ENCODE data around the gene ZNF562. TPM values are rescaled to one million over a fixed set of nuclear protein-coding genes. Genes with fewer than 3 reads are reported as not detected.

Gene ZNF562
- total and polyA plus RNA-seq, 5 donors from 2014 or later = 2.0 to 13.5 (median 3.5) TPM

GRCh38 chr19:9641810-9642209 is 33.1 kb downstream of the ZNF562 start:
- no peak overlapping the region for H3K27ac ChIP-seq (ENCODE audit: insufficient read depth, low read length, poor library complexity, severe bottlenecking)
- H3K9me3 ChIP-seq (ENCODE audit: control insufficient read depth in 2 of 2, low read length in 2 of 2) = peaks cover 2 to 3% of the 10 kb centered on the region in 2 experiments
- no peak for ATAC-seq (ENCODE audit: low read depth in 2 of 2)
- Mint-ChIP-seq H3K27ac (no peak overlapping the region), H3K27me3 (no peaks in the 10 kb centered on the region), H3K4me3 (no peak overlapping the region), H3K36me3 (peaks cover 28% of the 10 kb centered on the region), H3K4me1 (peaks cover 0 to 5% (median 5%) of the 10 kb centered on the region in 4 donors), H3K9me3 (peaks cover 0 to 15% (median 6%) of the 10 kb centered on the region in 7 donors)
- H3K4me3 ChIP-seq (ENCODE audit: low read depth, low read length) = no peak overlapping the region
- DNase-seq = no peak
- no peaks in the 10 kb centered on the region for H3K36me3 ChIP-seq (ENCODE audit: control insufficient read depth, insufficient read depth, low read length)
- no peaks in the 10 kb centered on the region for H3K27me3 ChIP-seq (ENCODE audit: control insufficient read depth, insufficient read depth, low read length)
- H3K4me1 ChIP-seq (ENCODE audit: control insufficient read depth, insufficient read depth, low read length, poor library complexity, severe bottlenecking) = no peaks in the 10 kb centered on the region

- no peaks in the 10 kb centered on the region for H3K27me3 Mint-ChIP-seq
- H3K4me1 Mint-ChIP-seq = peaks cover 0 to 5% (median 3%) of the 10 kb centered on the region in 4 donors
- H3K36me3 Mint-ChIP-seq = peaks cover 25% of the 10 kb centered on the region
- H3K9me3 Mint-ChIP-seq = peaks cover 0 to 15% (median 5%) of the 10 kb centered on the region in 7 donors
- Histone ChIP-seq H3K36me3 (ENCODE audit: control insufficient read depth, insufficient read depth, low read length) (no peaks in the 10 kb centered on the region), H3K27me3 (ENCODE audit: control insufficient read depth, insufficient read depth, low read length) (no peaks in the 10 kb centered on the region), H3K4me3 (ENCODE audit: low read depth, low read length) (no peak overlapping the region), H3K4me1 (ENCODE audit: control insufficient read depth, insufficient read depth, low read length, poor library complexity, severe bottlenecking) (no peaks in the 10 kb centered on the region), H3K9me3 (ENCODE audit: control insufficient read depth in 2 of 2, low read length in 2 of 2) (peaks cover 0 to 3% of the 10 kb centered on the region in 2 experiments), H3K27ac (ENCODE audit: insufficient read depth, low read length, poor library complexity, severe bottlenecking) (no peak overlapping the region)
- H3K27ac Mint-ChIP-seq = peak overlapping the region in 1 of 3 donors; percentile 70
- DNase-seq = no peak
- ATAC-seq (ENCODE audit: low read depth in 2 of 2) = no peak
- H3K4me3 Mint-ChIP-seq = no peak overlapping the region
These were observed 33.9 kb downstream of the ZNF562 start for GRCh38 chr19:9640956-9641355.

- DNase-seq (no peak), ATAC-seq (ENCODE audit: low read depth in 2 of 2) (no peak)
- H3K36me3 ChIP-seq (ENCODE audit: control insufficient read depth, insufficient read depth, low read length) = peaks cover 10% of the 10 kb centered on the region
- peaks cover 0 to 2% (median under 1%) of the 10 kb centered on the region in 4 donors for H3K4me1 Mint-ChIP-seq
- no peak overlapping the region for H3K27ac Mint-ChIP-seq
- no peak overlapping the region for H3K4me3 Mint-ChIP-seq
- H3K36me3 Mint-ChIP-seq = peaks cover 32% of the 10 kb centered on the region
- no peak overlapping the region for H3K4me3 ChIP-seq (ENCODE audit: low read depth, low read length)
- H3K4me1 ChIP-seq (ENCODE audit: control insufficient read depth, insufficient read depth, low read length, poor library complexity, severe bottlenecking) = no peaks in the 10 kb centered on the region
- peaks cover 0 to 7% (median 2%) of the 10 kb centered on the region in 7 donors for H3K9me3 Mint-ChIP-seq
- H3K9me3 ChIP-seq (ENCODE audit: control insufficient read depth in 2 of 2, low read length in 2 of 2) = no peaks in the 10 kb centered on the region
- no peaks in the 10 kb centered on the region for H3K27me3 Mint-ChIP-seq
- H3K27me3 ChIP-seq (ENCODE audit: control insufficient read depth, insufficient read depth, low read length) = no peaks in the 10 kb centered on the region
- H3K27ac ChIP-seq (ENCODE audit: insufficient read depth, low read length, poor library complexity, severe bottlenecking) = no peak overlapping the region
These were observed 38.9 kb downstream of the ZNF562 start for GRCh38 chr19:9636018-9636417.

- Histone ChIP-seq H3K36me3 (ENCODE audit: control insufficient read depth, insufficient read depth, low read length) (no peaks in the 10 kb centered on the region), H3K27me3 (ENCODE audit: control insufficient read depth, insufficient read depth, low read length) (no peaks in the 10 kb centered on the region), H3K27ac (ENCODE audit: insufficient read depth, low read length, poor library complexity, severe bottlenecking) (no peak overlapping the region), H3K9me3 (ENCODE audit: control insufficient read depth in 2 of 2, low read length in 2 of 2) (no peaks in the 10 kb centered on the region), H3K4me1 (ENCODE audit: control insufficient read depth, insufficient read depth, low read length, poor library complexity, severe bottlenecking) (no peaks in the 10 kb centered on the region), H3K4me3 (ENCODE audit: low read depth, low read length) (no peak overlapping the region)
- Mint-ChIP-seq H3K27me3 (no peaks in the 10 kb centered on the region), H3K4me1 (peaks cover 4 to 8% (median 6%) of the 10 kb centered on the region in 4 donors), H3K27ac (no peak overlapping the region), H3K9me3 (peaks cover 0 to 1% (median 0%) of the 10 kb centered on the region in 7 donors), H3K36me3 (peaks cover 25% of the 10 kb centered on the region), H3K4me3 (no peak overlapping the region)
- ATAC-seq (ENCODE audit: low read depth in 2 of 2) (no peak), DNase-seq (no peak)
These were observed 47.0 kb downstream of the ZNF562 start for GRCh38 chr19:9627856-9628255.

GRCh38 chr19:9622531-9622930 is 52.4 kb downstream of the ZNF562 start:
- Histone ChIP-seq H3K27ac (ENCODE audit: insufficient read depth, low read length, poor library complexity, severe bottlenecking) (no peak overlapping the region), H3K27me3 (ENCODE audit: control insufficient read depth, insufficient read depth, low read length) (no peaks in the 10 kb centered on the region), H3K4me1 (ENCODE audit: control insufficient read depth, insufficient read depth, low read length, poor library complexity, severe bottlenecking) (peaks cover 17% of the 10 kb centered on the region), H3K9me3 (ENCODE audit: control insufficient read depth in 2 of 2, low read length in 2 of 2) (peaks cover 0 to 4% of the 10 kb centered on the region in 2 experiments), H3K4me3 (ENCODE audit: low read depth, low read length) (no peak overlapping the region), H3K36me3 (ENCODE audit: control insufficient read depth, insufficient read depth, low read length) (peaks cover 15% of the 10 kb centered on the region)
- H3K4me1 Mint-ChIP-seq = peaks cover 13 to 37% (median 20%) of the 10 kb centered on the region in 4 donors
- peak overlapping the region in 3 of 4 donors; percentile 41 to 96 (median 41) for H3K4me3 Mint-ChIP-seq
- peaks cover 13% of the 10 kb centered on the region for H3K36me3 Mint-ChIP-seq
- ATAC-seq (ENCODE audit: low read depth in 2 of 2) (no peak), DNase-seq (no peak)
- peaks cover 0 to 5% (median 0%) of the 10 kb centered on the region in 7 donors for H3K9me3 Mint-ChIP-seq
- H3K27ac Mint-ChIP-seq = no peak overlapping the region
- peaks cover 10% of the 10 kb centered on the region for H3K27me3 Mint-ChIP-seq

GRCh38 chr19:9621156-9622037 is 53.5 kb downstream of the ZNF562 start, which contains the start of gene ZNF561:
TSS of gene ZNF561 (minus strand) at chr19:9621232. CDS start at chr19:9619456, 1,776 bp downstream.
- DNase-seq = peak; percentile 84 to 92 (median 91)
- peak; percentile 88 for ATAC-seq (ENCODE audit: low read depth in 2 of 2)
- H3K27me3 Mint-ChIP-seq = peaks cover 10% of the 10 kb centered on the region

GRCh38 chr19:9620842-9621155 is 54.1 kb downstream of the ZNF562 start:
- Mint-ChIP-seq H3K4me1 (peaks cover 10 to 36% (median 17%) of the 10 kb centered on the region in 4 donors), H3K27me3 (peaks cover 10% of the 10 kb centered on the region), H3K9me3 (peaks cover 0 to 5% (median 3%) of the 10 kb centered on the region in 7 donors), H3K4me3 (peak overlapping the region; percentile 96 to 99 (median 98)), H3K27ac (peak overlapping the region; percentile 100), H3K36me3 (peaks cover 22% of the 10 kb centered on the region)
- H3K4me1 ChIP-seq (ENCODE audit: control insufficient read depth, insufficient read depth, low read length, poor library complexity, severe bottlenecking) = peaks cover 17% of the 10 kb centered on the region
- H3K27me3 ChIP-seq (ENCODE audit: control insufficient read depth, insufficient read depth, low read length) = no peaks in the 10 kb centered on the region
- peak overlapping the region; percentile 94 for H3K27ac ChIP-seq (ENCODE audit: insufficient read depth, low read length, poor library complexity, severe bottlenecking)
- no peak for ATAC-seq (ENCODE audit: low read depth in 2 of 2)
- peaks cover 30% of the 10 kb centered on the region for H3K36me3 ChIP-seq (ENCODE audit: control insufficient read depth, insufficient read depth, low read length)
- H3K4me3 ChIP-seq (ENCODE audit: low read depth, low read length) = peak overlapping the region; percentile 88
- peaks cover 0 to 4% of the 10 kb centered on the region in 2 experiments for H3K9me3 ChIP-seq (ENCODE audit: control insufficient read depth in 2 of 2, low read length in 2 of 2)
- no peak for DNase-seq

More at GRCh38 chr19:9621156-9622037, 53.5 kb downstream of the ZNF562 start, which contains the start of gene ZNF561:
- Mint-ChIP-seq H3K4me3 (peak within 1 kb of the TSS; percentile 96 to 99 (median 98)), H3K4me1 (peaks cover 13 to 38% (median 20%) of the 10 kb centered on the region in 4 donors), H3K27ac (peak within 1 kb of the TSS; percentile 100), H3K36me3 (peaks cover 20% of the 10 kb centered on the region), H3K9me3 (peaks cover 0 to 5% (median 3%) of the 10 kb centered on the region in 7 donors)
- Histone ChIP-seq H3K27ac (ENCODE audit: insufficient read depth, low read length, poor library complexity, severe bottlenecking) (peak within 1 kb of the TSS; percentile 94), H3K27me3 (ENCODE audit: control insufficient read depth, insufficient read depth, low read length) (no peaks in the 10 kb centered on the region), H3K36me3 (ENCODE audit: control insufficient read depth, insufficient read depth, low read length) (peaks cover 24% of the 10 kb centered on the region), H3K4me3 (ENCODE audit: low read depth, low read length) (peak within 1 kb of the TSS; percentile 88), H3K9me3 (ENCODE audit: control insufficient read depth in 2 of 2, low read length in 2 of 2) (peaks cover 0 to 4% of the 10 kb centered on the region in 2 experiments), H3K4me1 (ENCODE audit: control insufficient read depth, insufficient read depth, low read length, poor library complexity, severe bottlenecking) (peaks cover 17% of the 10 kb centered on the region)
